ENCODE measurements around the gene NOC4L. TPM values are rescaled to one million over a fixed set of nuclear protein-coding genes. Genes with fewer than 3 reads are reported as not detected.

NOC4L gene
- total RNA-seq, 2 experiments from 2014 or later = 27.1 to 27.4 TPM

DNA sequence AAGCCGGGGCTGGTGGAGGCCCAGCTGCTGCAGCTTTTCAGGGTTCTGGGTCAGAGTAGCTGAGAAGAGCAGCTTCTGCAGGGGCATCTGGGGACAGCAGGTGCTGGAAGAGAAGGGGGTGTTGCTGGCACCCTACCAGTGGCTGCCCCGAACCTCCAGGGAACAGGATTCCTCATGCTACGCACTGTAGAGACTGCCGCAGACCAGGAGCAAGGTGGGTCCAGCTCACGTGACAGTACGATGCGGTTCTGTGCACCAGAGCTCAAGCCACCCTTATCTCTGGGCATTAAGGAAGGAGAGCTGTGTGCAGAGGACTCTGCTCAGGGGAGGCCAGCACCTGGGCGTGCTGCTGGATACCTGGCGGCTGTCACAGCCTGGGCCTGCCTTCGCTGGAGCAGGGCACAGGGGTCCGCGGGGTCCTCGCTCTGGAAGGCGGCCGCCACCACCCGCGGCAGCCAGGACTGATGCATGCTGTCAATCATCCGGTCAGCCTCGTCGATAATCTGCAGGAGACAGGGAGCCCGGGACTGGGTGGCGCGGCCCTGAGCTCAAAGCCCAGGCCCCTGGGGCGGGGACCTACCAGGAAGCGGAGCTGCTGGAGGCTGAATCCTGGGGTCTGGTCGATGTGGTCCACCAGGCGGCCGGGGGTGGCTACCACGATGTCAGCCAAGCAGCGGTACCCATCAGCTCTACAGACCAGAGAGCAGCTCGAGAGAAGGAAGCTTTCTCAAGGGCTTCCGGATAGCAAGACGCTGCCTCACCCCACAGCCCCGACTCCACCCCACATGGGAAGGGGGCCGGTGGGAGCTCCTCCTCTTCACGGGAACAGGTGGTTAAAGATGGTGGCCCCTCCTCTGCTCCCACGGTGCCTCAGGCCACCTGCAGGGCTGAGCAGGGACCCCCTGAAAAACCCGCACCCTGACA lies 3.1 kb upstream of the NOC4L start:
- DNase-seq = no peak
- Mint-ChIP-seq H3K4me3 (no peak overlapping the region), H3K27ac (no peak overlapping the region), H3K27me3 (ENCODE audit: low read depth) (no peaks in the 10 kb centered on the region), H3K36me3 (ENCODE audit: low read depth) (peaks cover 20% of the 10 kb centered on the region), H3K9me3 (no peaks in the 10 kb centered on the region), H3K4me1 (ENCODE audit: low read depth) (peaks cover 25% of the 10 kb centered on the region)
- intact Hi-C loops (cut with micrococcal nuclease) = loop anchor here (10.0 kb wide), 1 partner anchor 186 kb away; no protein-coding TSS in a partner anchor
- CTCF ChIA-PET = interaction anchor here (0.7 kb wide), 1 partner anchor 473 kb away, joined by 3 read pairs; no protein-coding TSS in a partner anchor

DNA sequence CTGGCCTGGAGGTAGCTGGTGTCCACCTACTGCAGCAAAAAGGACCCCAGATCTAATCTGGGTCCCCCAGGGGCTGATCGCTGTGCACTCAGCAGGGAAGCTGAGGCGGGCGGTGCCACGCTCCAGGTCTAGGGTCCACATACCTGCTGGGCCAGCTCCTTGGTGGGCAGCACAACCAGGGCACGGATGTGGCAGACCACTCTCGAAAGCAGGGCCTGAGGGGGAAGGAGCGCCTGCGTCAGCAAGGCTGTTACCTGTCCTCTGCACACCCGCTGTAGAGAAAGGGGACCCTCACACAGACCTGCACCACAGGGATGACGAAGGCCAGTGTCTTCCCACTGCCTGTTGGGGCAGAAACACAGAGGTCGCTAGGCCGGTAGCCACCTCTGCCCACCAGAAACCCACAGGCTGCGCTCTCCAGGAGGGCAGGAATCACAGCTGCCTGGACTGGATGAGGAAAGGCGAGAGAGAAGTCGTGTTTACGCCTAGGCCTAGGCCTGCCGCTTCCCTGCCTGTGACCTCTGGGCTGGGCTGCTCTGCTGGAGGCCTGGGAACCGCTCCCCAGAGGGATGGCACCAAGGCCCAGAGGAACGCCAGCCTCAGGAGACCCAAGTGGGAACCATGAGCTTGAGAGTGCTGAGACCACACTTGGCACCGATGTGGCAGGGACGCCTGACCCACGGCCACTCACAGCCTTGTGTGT lies 2.1 kb upstream of the NOC4L start:
- H3K27ac Mint-ChIP-seq = no peak overlapping the region
- no peak for DNase-seq
- CTCF ChIA-PET = no interaction called here
- H3K27me3 Mint-ChIP-seq (ENCODE audit: low read depth) = no peaks in the 10 kb centered on the region
- peaks cover 31% of the 10 kb centered on the region for H3K4me1 Mint-ChIP-seq (ENCODE audit: low read depth)
- intact Hi-C loops (cut with micrococcal nuclease) = loop anchor here (10.0 kb wide), 1 partner anchor 187 kb away; no protein-coding TSS in a partner anchor
- H3K36me3 Mint-ChIP-seq (ENCODE audit: low read depth) = peaks cover 23% of the 10 kb centered on the region
- no peaks in the 10 kb centered on the region for H3K9me3 Mint-ChIP-seq
- peak overlapping the region; percentile 86 for H3K4me3 Mint-ChIP-seq

DNA sequence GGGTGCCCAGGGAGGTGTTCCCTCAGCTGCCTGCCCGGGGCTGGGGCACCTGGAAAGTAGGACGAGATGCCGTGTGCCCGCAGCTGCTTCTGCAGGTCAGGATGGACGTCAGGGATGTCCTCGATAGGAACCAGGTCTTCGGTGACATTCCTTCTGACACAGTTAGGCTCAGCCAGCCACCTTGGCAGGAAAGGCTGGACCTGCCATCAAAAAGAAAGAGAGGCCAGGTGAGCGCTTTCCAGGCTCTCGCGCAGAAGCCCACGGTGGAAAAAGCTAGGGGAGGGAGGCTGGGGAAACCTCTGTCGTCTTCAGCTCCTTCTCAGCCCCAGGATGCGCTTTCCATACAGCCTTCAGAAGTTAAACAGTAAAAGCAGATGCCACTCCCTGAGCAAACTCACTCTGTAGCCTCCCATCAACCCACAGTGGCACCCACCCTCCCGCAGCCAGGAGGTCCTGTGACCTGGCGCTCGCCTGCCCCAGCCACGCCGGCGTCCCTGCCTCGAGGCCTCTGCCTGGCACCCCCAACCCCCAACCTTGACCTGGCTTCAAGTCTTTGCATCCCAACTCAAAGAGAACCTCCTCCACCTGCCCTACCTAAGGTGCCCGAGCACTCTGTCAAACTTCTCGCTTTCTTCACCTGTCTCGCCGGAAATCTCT lies 1.4 kb upstream of the NOC4L start:
- peaks cover 23% of the 10 kb centered on the region for H3K36me3 Mint-ChIP-seq (ENCODE audit: low read depth)
- H3K27ac Mint-ChIP-seq = no peak overlapping the region
- H3K27me3 Mint-ChIP-seq (ENCODE audit: low read depth) = no peaks in the 10 kb centered on the region
- peaks cover 31% of the 10 kb centered on the region for H3K4me1 Mint-ChIP-seq (ENCODE audit: low read depth)
- DNase-seq = no peak
- H3K9me3 Mint-ChIP-seq = no peaks in the 10 kb centered on the region
- CTCF ChIA-PET = no interaction called here
- intact Hi-C loops (cut with micrococcal nuclease) = loop anchor here (10.0 kb wide), 1 partner anchor 188 kb away; no protein-coding TSS in a partner anchor
- H3K4me3 Mint-ChIP-seq = peak overlapping the region; percentile 86

DNA sequence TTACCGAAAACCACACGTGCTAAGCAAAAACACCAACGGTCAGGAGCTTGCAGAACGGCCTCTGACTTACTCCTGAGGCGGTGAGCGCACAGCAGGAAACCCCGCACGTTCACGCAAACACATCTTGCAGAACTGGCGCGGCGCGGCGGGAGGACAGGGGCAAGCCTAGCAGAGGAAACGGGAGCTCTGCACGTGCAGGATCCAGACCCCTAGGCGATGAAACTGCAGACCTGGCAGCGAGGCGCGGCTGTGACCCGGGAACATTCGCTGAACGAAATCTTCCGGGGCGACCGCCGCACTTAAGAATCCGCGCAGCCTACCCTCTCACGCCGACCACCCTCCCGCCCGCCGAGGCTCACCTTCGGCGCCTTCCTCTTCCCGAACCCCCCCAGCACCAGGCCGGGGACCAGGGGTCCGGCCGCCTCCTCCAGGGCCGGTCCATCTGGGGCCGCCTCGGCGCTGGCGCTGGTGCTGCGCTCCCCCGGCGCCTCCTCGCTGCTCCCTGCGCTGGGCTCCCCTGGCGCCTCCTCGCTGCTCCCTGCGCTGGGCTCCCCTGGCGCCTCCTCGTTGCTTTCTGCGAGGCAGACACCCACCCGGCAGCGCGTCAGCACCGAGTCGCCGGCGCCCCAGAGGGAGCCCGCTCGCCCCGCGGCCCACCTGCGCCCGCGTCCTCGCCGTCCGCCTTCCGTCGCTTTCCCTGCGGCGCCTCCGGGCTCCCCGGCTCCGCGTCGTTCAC lies 753 bp upstream of the NOC4L start:
- Mint-ChIP-seq H3K4me1 (ENCODE audit: low read depth) (peaks cover 31% of the 10 kb centered on the region), H3K36me3 (ENCODE audit: low read depth) (peaks cover 20% of the 10 kb centered on the region), H3K27me3 (ENCODE audit: low read depth) (no peaks in the 10 kb centered on the region), H3K9me3 (no peaks in the 10 kb centered on the region), H3K4me3 (peak overlapping the region; percentile 86), H3K27ac (no peak overlapping the region)
- DNase-seq = no peak
- intact Hi-C loops (cut with micrococcal nuclease) = loop anchor here (1.0 to 10.0 kb wide), 3 partner anchors 46 to 189 kb away; no protein-coding TSS in a partner anchor
- CTCF ChIA-PET = no interaction called here

DNA sequence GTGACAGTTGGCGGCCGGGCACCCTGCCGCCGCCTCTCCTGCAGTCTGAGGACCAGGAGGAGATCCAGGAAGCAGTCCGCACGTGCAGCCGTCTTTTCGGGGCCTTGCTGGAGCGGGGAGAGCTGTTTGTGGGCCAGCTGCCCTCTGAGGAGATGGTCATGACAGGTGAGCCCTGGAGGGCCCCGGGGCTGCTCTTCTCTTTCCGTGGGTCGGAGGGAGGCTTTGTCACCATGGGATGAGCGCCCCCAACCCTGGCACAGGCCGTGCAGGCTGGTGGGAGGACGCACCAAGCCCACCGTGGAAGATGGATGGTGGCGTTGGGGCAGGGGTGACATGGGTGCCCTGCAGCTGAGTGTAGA lies 532 bp downstream of the NOC4L start:
- H3K9me3 Mint-ChIP-seq = no peaks in the 10 kb centered on the region
- intact Hi-C loops (cut with micrococcal nuclease) = loop anchor here (1.0 to 10.0 kb wide), 3 partner anchors 45 to 190 kb away; no protein-coding TSS in a partner anchor
- H3K36me3 Mint-ChIP-seq (ENCODE audit: low read depth) = peaks cover 14% of the 10 kb centered on the region
- no peak for DNase-seq
- peak overlapping the region; percentile 68 for H3K27ac Mint-ChIP-seq
- CTCF ChIA-PET = interaction anchor here (0.9 to 1.8 kb wide), 2 partner anchors 9 to 42 kb away, joined by 3 to 6 read pairs; no protein-coding TSS in a partner anchor
- H3K4me1 Mint-ChIP-seq (ENCODE audit: low read depth) = peaks cover 31% of the 10 kb centered on the region
- H3K4me3 Mint-ChIP-seq = peak overlapping the region; percentile 90
- no peaks in the 10 kb centered on the region for H3K27me3 Mint-ChIP-seq (ENCODE audit: low read depth)

DNA sequence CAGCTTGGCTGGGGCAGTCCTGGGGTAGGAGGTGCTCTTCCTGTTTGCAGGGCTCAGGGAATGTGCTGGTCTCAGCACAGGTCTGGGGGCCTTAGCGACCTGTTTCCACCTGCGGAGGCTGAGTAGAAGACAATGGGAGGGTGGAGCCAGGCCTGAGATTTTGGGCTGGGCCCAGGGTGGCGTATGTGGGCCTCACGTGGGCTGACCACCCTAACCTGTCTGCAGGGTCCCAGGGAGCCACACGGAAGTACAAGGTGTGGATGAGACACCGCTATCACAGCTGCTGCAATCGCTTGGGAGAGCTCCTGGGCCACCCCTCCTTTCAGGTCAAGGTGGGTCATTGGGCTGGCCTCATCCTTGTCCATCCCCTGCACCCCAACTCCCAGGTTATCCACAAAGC lies 1.1 kb downstream of the NOC4L start:
- H3K9me3 Mint-ChIP-seq = no peaks in the 10 kb centered on the region
- H3K36me3 Mint-ChIP-seq (ENCODE audit: low read depth) = peaks cover 12% of the 10 kb centered on the region
- H3K4me1 Mint-ChIP-seq (ENCODE audit: low read depth) = peaks cover 31% of the 10 kb centered on the region
- no peak for DNase-seq
- peak overlapping the region; percentile 90 for H3K4me3 Mint-ChIP-seq
- intact Hi-C loops (cut with micrococcal nuclease) = loop anchor here (2.0 to 10.0 kb wide), 2 partner anchors 61 to 191 kb away; no protein-coding TSS in a partner anchor
- no peaks in the 10 kb centered on the region for H3K27me3 Mint-ChIP-seq (ENCODE audit: low read depth)
- H3K27ac Mint-ChIP-seq = no peak overlapping the region
- CTCF ChIA-PET = interaction anchor here (0.9 to 1.8 kb wide), 2 partner anchors 9 to 43 kb away, joined by 3 to 6 read pairs; no protein-coding TSS in a partner anchor

DNA sequence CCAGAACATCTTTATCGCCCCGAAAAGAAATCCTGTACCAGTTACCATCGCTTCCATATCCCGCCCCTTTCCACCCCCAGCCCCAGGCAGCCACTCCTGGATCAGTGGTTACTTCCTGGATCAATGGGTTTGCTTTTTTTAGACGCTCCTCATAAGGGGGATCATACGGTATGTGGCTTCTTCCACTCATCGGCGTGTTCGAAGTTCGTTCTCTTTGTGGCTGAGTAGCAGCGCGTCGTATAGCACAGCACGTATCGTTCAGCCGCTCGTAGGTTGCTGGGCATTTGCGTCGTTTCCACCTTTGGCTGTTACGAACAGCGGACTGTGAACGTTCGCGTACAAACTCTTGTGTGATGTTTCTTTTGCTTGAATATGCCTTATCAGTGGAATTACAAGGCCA lies 1.8 kb downstream of the NOC4L start:
- Mint-ChIP-seq H3K27me3 (ENCODE audit: low read depth) (no peaks in the 10 kb centered on the region), H3K9me3 (no peaks in the 10 kb centered on the region), H3K27ac (peak overlapping the region; percentile 14), H3K4me1 (ENCODE audit: low read depth) (peaks cover 31% of the 10 kb centered on the region), H3K36me3 (ENCODE audit: low read depth) (peaks cover 10% of the 10 kb centered on the region), H3K4me3 (peak overlapping the region; percentile 90)
- intact Hi-C loops (cut with micrococcal nuclease) = loop anchor here (10.0 kb wide), 1 partner anchor 191 kb away; no protein-coding TSS in a partner anchor
- DNase-seq = no peak
- CTCF ChIA-PET = interaction anchor here (1.8 kb wide), 1 partner anchor 8 kb away, joined by 6 read pairs; no protein-coding TSS in a partner anchor

DNA sequence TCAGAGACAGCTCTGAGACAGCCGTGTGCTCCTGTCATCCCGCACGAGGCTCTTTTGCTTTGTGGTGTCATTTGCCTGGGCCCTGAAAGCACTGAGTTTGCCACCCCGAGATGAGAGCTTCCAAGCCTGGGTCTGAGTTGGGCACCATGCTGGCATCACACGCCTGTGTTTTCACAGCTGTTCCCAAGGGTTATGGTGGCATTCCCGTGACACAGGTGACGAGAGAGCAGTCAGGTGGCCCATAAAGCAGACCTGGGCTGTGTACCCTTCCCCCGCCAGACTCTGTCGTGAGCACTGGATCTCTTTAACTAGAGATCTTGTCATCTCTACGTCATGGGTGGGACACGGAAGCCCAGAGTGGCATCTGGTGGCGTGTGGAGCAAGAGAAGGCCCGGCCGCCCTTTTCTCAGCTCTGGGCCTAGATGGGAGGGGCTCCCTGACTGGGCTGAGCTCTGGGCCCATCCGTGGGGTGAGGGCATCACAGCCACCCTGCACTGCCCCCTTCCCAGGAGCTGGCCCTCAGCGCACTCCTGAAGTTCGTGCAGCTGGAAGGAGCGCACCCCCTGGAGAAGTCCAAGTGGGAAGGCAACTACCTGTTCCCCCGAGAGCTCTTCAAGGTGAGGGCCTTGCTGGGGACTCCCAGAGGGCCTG lies 2.6 kb downstream of the NOC4L start:
- no peaks in the 10 kb centered on the region for H3K27me3 Mint-ChIP-seq (ENCODE audit: low read depth)

DNA sequence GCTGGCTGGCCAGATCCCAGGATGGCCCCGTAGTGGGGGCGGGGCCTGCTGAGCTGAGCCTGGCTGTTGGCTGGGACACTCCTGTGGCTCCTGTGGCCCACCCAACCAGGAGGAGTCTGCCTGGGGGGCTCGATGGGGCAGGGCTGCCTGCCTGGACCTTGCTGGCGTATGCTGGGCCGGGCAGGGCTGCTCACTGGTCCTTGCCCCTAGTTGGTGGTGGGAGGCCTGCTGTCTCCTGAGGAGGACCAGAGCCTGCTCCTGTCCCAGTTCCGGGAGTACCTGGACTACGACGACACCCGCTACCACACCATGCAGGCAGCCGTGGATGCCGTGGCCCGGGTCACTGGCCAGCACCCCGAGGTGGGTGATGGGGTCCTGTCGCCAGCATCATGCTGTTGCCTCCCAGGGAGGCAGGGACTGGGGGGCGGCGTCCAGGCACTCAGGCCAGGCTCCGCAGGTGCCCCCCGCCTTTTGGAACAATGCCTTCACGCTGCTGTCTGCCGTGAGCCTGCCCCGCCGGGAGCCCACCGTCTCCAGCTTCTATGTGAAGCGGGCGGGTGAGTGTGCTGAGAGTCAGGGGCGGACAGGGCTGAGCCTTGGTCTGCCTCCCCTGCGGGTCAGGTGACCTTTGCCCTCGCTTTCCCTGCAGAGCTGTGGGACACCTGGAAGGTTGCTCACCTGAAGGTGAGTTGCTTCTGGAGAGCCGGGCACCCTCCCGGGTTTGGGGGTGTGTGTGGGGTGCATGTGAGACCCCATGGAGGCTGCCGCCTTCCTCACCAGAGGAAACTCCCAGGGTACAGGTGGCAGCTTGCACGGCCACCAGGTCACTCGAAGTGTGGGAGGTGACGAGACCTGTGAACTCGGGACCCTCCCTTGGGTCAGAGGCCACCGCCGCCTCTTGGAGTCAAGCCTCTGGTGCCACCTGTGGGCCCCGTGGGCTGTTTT lies 3.4 kb downstream of the NOC4L start:
- CTCF ChIA-PET = no interaction called here
- H3K27me3 Mint-ChIP-seq (ENCODE audit: low read depth) = no peaks in the 10 kb centered on the region
- intact Hi-C loops (cut with micrococcal nuclease) = loop anchor here (10.0 kb wide), 1 partner anchor 193 kb away; no protein-coding TSS in a partner anchor

More for the DNA sequence above, 2.6 kb downstream of the NOC4L start:
- CTCF ChIA-PET = no interaction called here
- Mint-ChIP-seq H3K27ac (no peak overlapping the region), H3K4me3 (no peak overlapping the region), H3K36me3 (ENCODE audit: low read depth) (peaks cover 10% of the 10 kb centered on the region), H3K4me1 (ENCODE audit: low read depth) (peaks cover 31% of the 10 kb centered on the region), H3K9me3 (no peaks in the 10 kb centered on the region)
- intact Hi-C loops (cut with micrococcal nuclease) = loop anchor here (10.0 kb wide), 1 partner anchor 192 kb away; no protein-coding TSS in a partner anchor
- DNase-seq = no peak

DNA sequence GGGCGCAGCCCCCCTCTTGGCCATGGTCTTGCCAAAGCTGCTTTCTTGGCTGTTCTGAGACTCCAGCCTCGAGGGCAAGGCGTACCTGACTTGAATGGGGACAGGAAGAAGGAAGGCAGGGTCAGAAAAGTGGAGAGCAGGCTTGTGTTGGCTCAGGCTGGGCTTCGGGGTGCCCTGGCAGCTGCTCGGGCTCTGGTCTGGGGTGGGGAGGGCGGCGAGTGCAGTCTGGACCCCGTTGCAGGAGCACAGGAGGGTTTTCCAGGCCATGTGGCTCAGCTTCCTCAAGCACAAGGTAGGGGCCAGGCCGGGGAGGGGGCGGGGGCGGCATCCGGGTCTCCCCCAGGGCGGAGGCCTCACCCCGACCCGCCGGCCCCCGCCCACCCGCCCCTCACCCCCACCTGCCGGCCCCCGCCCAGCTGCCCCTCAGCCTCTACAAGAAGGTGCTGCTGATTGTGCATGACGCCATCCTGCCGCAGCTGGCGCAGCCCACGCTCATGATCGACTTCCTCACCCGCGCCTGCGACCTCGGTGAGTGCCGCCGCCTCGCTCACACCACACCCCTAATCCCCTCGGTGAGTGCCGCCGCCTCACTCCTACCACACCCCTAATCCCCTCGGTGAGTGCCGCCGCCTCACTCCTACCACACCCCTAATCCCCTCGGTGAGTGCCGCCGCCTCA lies 4.2 kb downstream of the NOC4L start:
- H3K36me3 Mint-ChIP-seq (ENCODE audit: low read depth) = peaks cover 6% of the 10 kb centered on the region
- intact Hi-C loops (cut with micrococcal nuclease) = loop anchor here (10.0 kb wide), 1 partner anchor 194 kb away; no protein-coding TSS in a partner anchor
- CTCF ChIA-PET = no interaction called here
- DNase-seq = no peak
- H3K9me3 Mint-ChIP-seq = no peaks in the 10 kb centered on the region
- no peaks in the 10 kb centered on the region for H3K27me3 Mint-ChIP-seq (ENCODE audit: low read depth)
- H3K4me3 Mint-ChIP-seq = no peak overlapping the region
- H3K27ac Mint-ChIP-seq = no peak overlapping the region
- peaks cover 20% of the 10 kb centered on the region for H3K4me1 Mint-ChIP-seq (ENCODE audit: low read depth)

More for the DNA sequence above, 3.4 kb downstream of the NOC4L start:
- Mint-ChIP-seq H3K36me3 (ENCODE audit: low read depth) (peaks cover 10% of the 10 kb centered on the region), H3K9me3 (no peaks in the 10 kb centered on the region), H3K27ac (no peak overlapping the region), H3K4me3 (no peak overlapping the region), H3K4me1 (ENCODE audit: low read depth) (peaks cover 26% of the 10 kb centered on the region)
- no peak for DNase-seq

All from activated naive CD4-positive, alpha-beta T cell treated with anti-CD3 and anti-CD28 coated beads for 36 hours (primary cell).